OCI-LY7 (cell line): ENCODE measurements around the gene CFAP57.

ENCODE experiments used
- CTCF ChIP-seq: fragments of 200-600 bp; sonication (generic); conservative IDR thresholded peaks from 2 replicates; pipeline ENCODE4 v1.5.1; 2014; ENCODE audit warnings: mild to moderate bottlenecking, antibody characterized with exemption, low read length, moderate library complexity, mixed read lengths
- EZH2phosphoT487 ChIP-seq: fragments of 200-600 bp; sonication (generic); IDR thresholded peaks from 2 replicates; pipeline ENCODE4 v1.6.1; 2018; ENCODE audit warnings: low read depth, borderline replicate concordance, mild to moderate bottlenecking, mixed run types, antibody characterized with exemption, low read length, moderate library complexity, mixed read lengths

GRCh38 chr1:43272576-43273571 is 100.7 kb downstream of the CFAP57 start:
- TF ChIP-seq CTCF: no peak
- no peak for TF ChIP-seq EZH2phosphoT487
